ENCODE data around the gene CABP2.
A peak's percentile ranks its signal among the peaks of the same experiment; 100 is the strongest.
"Not testable (repeated sequence)": the region's sequence is repeated elsewhere in the genome, so short reads cannot be mapped to it uniquely, and the experiment has no call there.

The CABP2 gene

GRCh38 chr11:67538823-67539505, 15.7 kb upstream of the CABP2 start:
- no peak for DNase-seq

GRCh38 chr11:67538306-67538705, 15.1 kb upstream of the CABP2 start:
- no peak for DNase-seq

GRCh38 chr11:67535561-67535960, 12.3 kb upstream of the CABP2 start:
- no peak for DNase-seq

DNA sequence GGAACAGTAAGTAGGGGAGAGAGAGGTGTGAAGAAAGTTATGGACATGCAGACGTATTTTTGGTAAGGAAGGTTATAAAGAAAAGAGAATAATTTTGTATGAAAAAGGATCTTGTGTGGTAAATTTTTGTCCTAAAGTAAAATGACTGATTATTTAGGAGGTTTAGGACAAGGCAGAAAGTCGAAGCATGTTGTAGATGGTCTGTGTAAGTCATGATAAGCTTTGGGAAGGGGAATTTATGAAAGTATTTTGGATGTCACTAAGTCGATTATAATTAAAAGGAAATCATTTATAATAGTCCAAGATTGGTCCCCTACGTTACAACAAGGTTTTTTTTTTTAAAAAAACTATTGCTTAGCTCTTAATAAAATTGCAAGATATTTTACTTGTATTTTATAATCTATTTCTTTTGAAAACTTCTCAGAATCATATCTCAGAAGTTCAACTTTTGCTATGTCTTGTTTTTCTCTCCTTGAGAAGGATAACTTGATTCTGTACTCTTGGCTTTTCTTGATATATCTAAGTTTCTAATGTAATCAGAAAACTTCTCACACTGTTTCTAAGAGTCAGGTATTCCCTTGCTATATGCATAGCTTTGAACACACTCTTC, 10.9 kb upstream of the CABP2 start:
- no peak for DNase-seq

DNA sequence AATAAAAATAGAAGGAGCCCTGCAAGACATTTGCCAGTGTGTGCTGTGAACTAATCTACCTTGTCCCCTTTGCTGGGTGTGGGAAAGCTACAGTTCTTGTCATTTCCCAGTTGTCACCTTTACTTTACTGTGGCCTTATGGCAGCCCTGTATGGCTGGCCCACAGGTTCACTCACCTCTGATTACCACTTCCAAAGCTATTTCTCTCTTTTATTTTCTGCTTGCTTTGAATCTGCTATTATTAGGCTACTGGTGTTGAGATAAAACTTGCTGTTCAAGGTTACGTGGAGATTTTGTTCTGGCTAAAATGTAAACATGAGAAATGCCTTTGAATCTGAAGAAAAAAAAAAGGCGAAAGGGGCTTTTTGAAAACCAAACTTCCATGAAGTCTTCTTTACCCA, 9.6 kb upstream of the CABP2 start:
- no peak for DNase-seq

DNA sequence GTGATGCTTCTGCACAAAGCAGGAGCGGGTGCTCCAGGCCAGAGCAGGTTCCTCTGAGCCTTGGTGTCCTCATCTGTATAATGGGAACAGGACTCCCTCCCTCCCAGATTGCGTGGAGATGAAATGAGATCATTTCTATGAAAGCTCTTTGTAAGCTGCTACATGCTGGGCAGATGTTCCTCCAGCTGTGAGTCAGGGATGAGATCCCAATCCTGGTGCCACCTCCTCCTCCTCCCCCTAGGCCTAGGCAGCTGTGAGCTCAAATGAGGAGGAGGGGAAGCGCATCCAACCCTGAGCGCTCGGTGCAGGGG, 7.0 kb upstream of the CABP2 start:
- no peak for DNase-seq

DNA sequence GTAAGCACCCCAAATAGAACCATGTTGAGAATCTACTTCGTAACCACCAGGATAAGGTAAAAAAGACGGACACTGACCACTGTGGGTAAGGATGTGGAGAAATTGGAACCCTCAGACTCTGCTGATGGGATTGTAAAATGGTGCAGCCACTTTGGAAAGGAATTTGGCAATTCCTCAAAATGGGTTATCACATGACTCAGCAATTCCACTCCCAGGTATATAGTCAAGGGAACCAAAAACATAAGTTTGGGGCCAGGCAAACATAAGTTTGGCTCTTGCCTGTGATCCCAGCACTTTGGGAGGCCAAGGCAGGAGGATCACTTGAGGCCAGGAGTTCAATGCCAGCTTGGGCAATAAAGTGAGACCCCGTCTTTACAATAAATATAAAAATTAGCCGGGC, 5.1 kb upstream of the CABP2 start:
- DNase-seq = no peak

DNA sequence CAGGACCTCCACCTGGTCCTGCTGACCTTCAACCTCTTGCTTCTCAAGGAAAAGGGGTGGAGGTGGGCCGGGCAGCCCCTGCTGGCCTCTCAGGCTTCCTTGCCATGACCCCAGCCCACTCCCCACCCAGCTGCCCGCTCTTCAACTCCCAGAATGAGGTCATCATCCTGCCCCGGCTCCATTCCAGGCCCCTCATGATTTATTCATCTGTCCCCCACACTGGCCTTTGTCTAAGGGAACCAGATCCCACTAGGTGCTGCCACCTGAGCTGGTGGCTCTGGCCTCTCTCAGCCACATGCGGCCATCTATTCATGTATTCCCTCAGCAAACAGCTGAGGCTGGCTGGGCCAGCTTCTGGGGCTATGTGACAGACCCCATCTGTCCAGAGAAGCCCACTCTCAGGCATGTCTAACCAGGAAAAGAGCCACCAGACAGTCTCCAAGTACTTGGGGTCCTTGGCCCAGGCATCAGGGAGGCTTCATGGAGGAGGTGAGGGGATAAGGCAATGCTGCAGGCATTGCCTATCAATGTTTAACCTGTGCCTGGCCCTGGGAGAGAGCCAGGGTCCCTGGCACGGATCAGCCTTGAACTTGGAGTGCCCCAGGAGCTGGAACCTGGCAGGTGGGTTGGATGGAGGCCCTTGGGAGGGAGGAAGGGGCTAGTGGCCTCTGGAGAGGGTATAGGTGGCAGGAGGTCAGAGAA, 2.2 kb upstream of the CABP2 start:
- no peak for DNase-seq

DNA sequence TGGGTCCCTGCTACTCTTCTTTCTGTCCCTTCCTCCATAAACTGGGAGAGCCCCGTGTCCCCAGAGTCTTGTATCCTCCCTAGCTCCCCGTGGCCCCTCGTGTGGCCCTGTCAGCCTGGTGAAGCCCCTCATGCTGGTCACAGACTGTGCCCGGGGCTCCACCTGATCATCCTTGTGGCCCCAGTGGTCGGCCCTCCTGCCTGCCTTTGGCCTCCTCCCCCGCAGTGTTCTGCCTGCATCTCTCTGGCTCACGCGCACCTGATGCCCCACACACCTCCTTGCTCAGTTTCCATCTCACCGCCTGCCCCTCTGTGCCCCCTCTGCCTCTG, 1.2 kb upstream of the CABP2 start:
- no peak for DNase-seq

- no peak for DNase-seq
Observed at GRCh38 chr11:67523556-67524479, 572 bp upstream of the CABP2 start.

GRCh38 chr11:67522338-67522737, 908 bp downstream of the CABP2 start:
- no peak for DNase-seq

DNA sequence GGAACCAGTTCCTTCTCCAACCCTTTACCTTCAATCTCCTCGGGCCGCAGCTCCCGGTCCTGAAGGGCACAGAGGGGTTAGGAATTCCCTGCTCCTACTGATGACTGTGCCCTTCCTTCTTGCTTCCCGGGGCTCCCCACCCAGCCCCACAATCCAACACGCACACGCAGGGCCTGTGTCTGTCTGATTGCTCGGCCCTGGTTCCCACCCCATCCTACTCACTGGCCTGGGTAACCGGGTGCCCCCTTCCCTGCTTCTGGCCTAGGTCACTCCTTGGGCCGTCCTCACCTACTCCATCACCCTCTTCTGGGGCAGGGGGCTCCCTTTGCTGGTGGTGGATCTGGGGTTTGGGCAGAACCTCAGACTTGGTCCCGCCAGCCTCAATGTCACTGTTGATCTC, 1.3 kb downstream of the CABP2 start:
- no peak for DNase-seq

DNA sequence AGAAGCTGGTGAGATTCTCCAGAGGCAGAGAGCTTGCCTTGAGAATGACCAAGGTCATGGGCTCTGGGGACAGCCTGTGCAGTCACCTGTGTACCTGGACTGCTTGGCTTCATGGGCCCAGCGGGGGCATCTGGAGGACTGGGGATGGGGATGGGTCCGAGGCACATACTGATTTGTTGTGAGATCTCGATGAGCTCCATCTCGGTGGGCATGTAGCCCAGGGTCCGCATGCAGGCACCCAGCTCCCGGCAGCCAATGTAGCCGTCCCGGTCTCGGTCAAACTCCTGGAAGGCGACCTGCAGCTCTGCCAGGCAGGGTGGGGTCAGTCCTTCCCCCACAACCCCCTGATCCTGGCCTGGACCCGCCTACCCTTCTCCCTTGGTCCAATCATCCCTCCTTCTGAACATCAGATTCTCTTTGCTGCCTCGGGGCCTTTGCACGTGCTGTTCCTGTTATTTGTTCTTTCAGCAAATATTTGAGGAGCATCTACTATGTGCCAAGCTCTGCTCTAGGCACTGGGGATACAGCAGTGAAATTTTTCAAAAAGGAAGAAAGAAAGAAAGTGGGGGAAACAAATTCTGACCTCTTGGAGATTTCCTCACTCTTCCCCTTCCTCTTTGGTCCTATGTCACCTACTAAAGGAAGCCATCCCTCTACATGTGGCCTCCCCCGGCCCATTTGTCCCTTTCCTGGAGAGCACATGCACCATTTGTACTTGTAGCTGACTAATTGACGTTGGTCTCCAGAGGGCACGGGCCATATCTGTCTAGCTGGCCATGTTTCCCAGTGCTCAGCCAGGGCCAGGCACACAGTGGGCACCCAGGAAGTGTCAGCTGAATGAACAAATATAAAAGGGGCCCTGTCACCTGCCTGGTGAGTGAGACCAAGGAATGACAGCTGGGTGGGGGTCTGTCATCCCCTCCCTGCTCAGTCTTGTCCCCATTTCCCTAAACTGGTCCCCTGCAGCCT, 2.1 kb downstream of the CABP2 start:
- no peak for DNase-seq

GRCh38 chr11:67519726-67520125, 3.5 kb downstream of the CABP2 start:
- DNase-seq = no peak

GRCh38 chr11:67517784-67518552, 5.3 kb downstream of the CABP2 start:
- DNase-seq = no peak

GRCh38 chr11:67516806-67517205, 6.4 kb downstream of the CABP2 start:
- no peak for DNase-seq

GRCh38 chr11:67514116-67514515, 9.1 kb downstream of the CABP2 start:
- no peak for DNase-seq

GRCh38 chr11:67511558-67511957, 11.7 kb downstream of the CABP2 start:
- DNase-seq = not testable (repeated sequence)

- no peak for DNase-seq
Observed at GRCh38 chr11:67510023-67510345, 13.3 kb downstream of the CABP2 start.

DNA sequence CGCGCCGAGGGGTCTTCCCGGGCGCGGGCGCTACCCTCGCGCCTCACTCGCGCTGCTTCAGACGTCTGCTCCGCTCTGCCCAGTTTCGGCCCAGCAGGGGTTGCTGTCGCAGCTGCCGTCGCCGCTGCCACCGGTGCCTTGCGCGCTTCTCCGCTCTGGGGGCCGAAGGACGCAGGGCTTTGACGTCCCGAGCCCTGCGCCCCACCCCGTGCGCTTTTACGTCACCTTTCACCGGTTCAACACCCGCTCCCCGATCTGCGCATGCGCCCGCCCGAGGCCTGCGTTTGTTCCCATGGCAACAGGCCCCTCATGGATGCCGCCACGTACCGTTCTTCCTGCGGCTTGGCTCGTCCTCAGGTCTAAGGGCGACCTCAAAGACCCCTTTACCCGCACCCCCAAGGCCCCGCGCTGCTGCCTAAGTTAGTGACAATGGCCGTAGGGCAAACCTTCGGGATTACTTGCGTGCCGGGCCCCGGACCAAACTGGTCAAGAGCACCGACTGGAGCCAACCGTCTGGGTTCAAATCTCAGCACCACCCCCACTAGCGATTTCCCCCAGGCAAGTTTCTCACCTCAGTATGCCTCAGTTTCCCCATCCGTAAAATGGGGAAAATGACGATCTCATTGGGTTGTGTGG, 14.6 kb downstream of the CABP2 start:
- DNase-seq = peak; percentile 97 to 98 (median 98)

DNA sequence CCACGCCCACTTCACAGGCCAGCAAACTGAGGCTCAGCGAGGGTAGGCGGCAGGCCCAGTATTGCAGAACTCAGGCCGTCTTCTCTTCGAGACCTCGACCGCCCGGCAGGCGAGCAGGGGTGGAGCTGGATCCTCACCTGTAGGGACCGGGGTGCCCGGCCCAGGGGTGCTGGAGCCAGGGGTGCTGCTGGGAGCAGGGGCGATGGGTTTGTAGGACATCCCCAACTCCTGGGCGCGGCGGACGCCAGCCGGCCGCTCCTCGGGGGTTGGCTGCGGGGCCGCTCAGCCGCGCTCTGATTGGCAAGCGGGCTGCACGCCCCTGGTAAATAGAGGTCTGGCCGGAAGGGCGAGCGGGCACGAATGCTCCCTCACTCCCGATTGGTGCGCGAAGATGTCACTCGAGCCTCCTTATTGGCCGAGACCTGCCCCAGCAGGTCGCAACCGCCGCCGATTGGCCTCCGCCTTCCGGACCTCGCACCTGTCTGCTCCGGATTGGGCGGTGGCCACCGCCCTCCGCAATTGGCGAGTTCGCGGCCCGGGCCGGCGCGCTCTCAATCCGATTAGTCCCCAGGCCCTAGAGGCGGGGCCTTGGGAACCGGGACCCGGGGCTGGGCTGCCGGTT, 15.3 kb downstream of the CABP2 start, which contains the start of gene CDK2AP2:
Gene CDK2AP2 (minus strand): TSS at position 299 of the 622 bp plus-strand sequence. CDS start 80 bp downstream, at position 219.
- peak; percentile 93 to 96 (median 94) for DNase-seq
